Measurements from ENCODE around the gene PRKAG2.

DNA sequence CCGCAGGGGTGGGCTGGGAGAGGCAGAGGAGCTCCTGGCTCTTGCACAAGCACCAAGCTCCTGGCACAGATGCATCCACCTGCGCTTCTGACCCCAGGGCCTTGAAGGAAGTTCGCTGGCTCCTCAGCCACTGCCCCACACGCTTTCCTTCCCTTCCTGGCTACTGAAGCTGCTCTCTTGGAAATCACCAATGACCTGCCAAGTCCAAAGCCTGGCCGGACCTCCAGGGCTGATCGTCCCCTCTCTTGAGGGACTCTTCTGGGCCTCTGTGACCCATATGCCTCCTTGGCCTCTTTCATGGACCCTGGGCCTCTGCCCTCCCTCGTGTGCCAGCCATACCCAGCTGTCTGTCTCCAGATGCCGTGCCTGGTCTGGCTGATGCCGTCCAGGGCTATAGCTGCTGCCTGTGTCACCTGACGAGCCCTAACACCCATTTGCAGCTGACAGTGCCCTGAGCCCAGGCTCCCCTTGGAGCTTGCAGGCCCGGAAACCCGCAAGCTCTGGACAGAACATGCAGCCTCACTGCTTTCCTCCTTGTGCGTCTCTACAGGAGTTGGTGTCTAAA lies 113.4 kb downstream of the PRKAG2 start:
- TF ChIP-seq, protein P1, sequence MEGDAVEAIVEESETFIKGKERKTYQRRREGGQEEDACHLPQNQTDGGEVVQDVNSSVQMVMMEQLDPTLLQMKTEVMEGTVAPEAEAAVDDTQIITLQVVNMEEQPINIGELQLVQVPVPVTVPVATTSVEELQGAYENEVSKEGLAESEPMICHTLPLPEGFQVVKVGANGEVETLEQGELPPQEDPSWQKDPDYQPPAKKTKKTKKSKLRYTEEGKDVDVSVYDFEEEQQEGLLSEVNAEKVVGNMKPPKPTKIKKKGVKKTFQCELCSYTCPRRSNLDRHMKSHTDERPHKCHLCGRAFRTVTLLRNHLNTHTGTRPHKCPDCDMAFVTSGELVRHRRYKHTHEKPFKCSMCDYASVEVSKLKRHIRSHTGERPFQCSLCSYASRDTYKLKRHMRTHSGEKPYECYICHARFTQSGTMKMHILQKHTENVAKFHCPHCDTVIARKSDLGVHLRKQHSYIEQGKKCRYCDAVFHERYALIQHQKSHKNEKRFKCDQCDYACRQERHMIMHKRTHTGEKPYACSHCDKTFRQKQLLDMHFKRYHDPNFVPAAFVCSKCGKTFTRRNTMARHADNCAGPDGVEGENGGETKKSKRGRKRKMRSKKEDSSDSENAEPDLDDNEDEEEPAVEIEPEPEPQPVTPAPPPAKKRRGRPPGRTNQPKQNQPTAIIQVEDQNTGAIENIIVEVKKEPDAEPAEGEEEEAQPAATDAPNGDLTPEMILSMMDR (IDR thresholded peaks at IDR 0.05) = no peak
- no peak for TF ChIP-seq POLR2A (IDR thresholded peaks at IDR 0.05)

Data from Peyer's patch (tissue), 4 donors.